Measurements from ENCODE around the gene MLPH. TPM values are rescaled to one million over a fixed set of nuclear protein-coding genes. Genes with fewer than 3 reads are reported as not detected.
A peak's percentile ranks its signal among the peaks of the same experiment; 100 is the strongest.

MLPH gene
- total and polyA plus RNA-seq, 2 of the 13 experiments (the other 11 are each of a cell fraction or from before 2014, with no cell fraction given), result 0.12 TPM; not detected in 1

- TF ChIP-seq, protein P1, sequence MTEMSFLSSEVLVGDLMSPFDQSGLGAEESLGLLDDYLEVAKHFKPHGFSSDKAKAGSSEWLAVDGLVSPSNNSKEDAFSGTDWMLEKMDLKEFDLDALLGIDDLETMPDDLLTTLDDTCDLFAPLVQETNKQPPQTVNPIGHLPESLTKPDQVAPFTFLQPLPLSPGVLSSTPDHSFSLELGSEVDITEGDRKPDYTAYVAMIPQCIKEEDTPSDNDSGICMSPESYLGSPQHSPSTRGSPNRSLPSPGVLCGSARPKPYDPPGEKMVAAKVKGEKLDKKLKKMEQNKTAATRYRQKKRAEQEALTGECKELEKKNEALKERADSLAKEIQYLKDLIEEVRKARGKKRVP (CRISPR knock-in tag; IDR thresholded peaks at IDR 0.05), result no peak
- TF ChIP-seq SIN3A (IDR thresholded peaks at IDR 0.05; ENCODE audit: borderline replicate concordance, low read depth, low read length) (peak; percentile 88), ZNF337 (CRISPR knock-in tag; IDR thresholded peaks at IDR 0.05; ENCODE audit: borderline replicate concordance, low read depth) (no peak), REXO4 (CRISPR knock-in tag; IDR thresholded peaks at IDR 0.05; ENCODE audit: borderline replicate concordance) (no peak), ZNF562 (CRISPR knock-in tag; IDR thresholded peaks at IDR 0.05; ENCODE audit: borderline replicate concordance) (no peak), SNAPC2 (CRISPR knock-in tag; IDR thresholded peaks at IDR 0.05) (0 out of 2 replicates have a peak, but pooled peaks have one; percentile 49), IRX3 (CRISPR knock-in tag; IDR thresholded peaks at IDR 0.05; ENCODE audit: borderline replicate concordance, low read depth) (no peak), ZNF788 (CRISPR knock-in tag; IDR thresholded peaks at IDR 0.05; ENCODE audit: borderline replicate concordance) (peak; percentile 99; the same call in 1 of the 2 replicates), NCOR1 (IDR thresholded peaks at IDR 0.05; ENCODE audit: borderline replicate concordance, low read length) (peak; percentile 96), E2F5 (CRISPR knock-in tag; conservative IDR thresholded peaks at IDR 0.05) (no peak), ZNF205 (CRISPR knock-in tag; IDR thresholded peaks at IDR 0.05) (peak; percentile 83)
- TF ChIP-seq, protein P2, sequence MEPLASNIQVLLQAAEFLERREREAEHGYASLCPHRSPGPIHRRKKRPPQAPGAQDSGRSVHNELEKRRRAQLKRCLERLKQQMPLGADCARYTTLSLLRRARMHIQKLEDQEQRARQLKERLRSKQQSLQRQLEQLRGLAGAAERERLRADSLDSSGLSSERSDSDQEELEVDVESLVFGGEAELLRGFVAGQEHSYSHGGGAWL (CRISPR knock-in tag; IDR thresholded peaks at IDR 0.05), result peak; percentile 82
- TF ChIP-seq, protein P3, sequence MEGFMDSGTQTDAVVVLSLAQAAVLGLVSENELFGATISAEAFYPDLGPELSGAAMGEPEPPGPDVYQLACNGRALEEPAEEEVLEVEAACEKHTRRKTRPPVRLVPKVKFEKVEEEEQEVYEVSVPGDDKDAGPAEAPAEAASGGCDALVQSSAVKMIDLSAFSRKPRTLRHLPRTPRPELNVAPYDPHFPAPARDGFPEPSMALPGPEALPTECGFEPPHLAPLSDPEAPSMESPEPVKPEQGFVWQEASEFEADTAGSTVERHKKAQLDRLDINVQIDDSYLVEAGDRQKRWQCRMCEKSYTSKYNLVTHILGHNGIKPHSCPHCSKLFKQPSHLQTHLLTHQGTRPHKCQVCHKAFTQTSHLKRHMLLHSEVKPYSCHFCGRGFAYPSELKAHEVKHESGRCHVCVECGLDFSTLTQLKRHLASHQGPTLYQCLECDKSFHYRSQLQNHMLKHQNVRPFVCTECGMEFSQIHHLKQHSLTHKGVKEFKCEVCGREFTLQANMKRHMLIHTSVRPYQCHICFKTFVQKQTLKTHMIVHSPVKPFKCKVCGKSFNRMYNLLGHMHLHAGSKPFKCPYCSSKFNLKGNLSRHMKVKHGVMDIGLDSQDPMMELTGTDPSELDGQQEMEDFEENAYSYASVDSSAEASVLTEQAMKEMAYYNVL (CRISPR knock-in tag; IDR thresholded peaks at IDR 0.05; ENCODE audit: borderline replicate concordance), result peak; percentile 91
- TF ChIP-seq, protein P4, sequence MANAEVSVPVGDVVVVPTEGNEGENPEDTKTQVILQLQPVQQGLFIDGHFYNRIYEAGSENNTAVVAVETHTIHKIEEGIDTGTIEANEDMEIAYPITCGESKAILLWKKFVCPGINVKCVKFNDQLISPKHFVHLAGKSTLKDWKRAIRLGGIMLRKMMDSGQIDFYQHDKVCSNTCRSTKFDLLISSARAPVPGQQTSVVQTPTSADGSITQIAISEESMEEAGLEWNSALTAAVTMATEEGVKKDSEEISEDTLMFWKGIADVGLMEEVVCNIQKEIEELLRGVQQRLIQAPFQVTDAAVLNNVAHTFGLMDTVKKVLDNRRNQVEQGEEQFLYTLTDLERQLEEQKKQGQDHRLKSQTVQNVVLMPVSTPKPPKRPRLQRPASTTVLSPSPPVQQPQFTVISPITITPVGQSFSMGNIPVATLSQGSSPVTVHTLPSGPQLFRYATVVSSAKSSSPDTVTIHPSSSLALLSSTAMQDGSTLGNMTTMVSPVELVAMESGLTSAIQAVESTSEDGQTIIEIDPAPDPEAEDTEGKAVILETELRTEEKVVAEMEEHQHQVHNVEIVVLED (CRISPR knock-in tag; IDR thresholded peaks at IDR 0.05; ENCODE audit: borderline replicate concordance), result peak; percentile 73; the same call in 1 of the 2 replicates
Observed at GRCh38 chr2:237585590-237586221, 98.7 kb downstream of the MLPH start (continued).
